ENCODE data around the gene CTIF.
A peak's percentile ranks its signal among the peaks of the same experiment; 100 is the strongest.

Gene CTIF

DNA sequence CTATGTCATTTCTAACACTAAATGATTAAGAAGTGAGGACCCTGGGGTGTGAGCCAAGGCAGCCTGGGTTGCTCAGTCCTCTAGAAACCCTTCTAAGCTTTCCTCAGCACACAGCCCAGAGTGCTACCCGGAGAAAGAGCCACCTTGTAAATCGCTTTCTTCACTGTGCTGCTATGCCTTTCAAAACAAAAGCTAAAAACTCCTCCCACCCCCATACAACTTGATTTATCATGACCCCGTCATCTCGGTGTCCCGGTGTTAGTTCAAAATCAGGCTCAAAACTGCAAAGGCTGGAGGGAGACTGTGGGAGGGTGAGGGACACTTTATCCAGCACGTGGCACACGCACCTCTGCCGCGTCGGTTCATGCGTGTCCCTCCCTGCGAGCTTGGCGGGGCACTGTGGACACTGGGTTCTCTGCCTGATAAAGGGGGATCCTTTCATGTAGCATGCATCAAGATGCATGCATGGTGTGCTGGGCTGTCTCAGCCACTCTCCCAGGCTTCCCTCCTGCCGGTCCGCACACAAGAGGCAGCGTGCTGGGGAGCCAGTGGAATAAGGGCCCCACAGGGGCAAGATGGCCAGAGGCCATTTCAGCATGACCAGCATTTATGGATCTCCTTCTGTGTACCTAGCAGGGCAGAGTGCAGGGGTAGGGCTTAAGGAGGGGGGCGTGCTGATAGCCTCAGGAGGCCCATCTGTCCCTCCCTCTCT, 241.5 kb downstream of the CTIF start:
- DNase-seq = no peak

DNA sequence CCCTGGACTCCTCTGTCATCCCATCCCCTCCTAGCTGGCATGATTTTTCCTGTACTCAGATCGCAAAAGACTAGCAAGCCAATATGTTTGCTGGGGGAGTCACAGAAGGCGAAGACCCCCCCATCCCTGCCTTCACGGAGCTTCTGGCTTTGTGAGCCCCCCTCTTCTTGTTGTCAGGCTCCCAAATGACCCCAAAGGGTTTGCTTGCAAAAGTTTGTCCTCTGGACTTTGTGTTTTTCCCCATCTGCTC, 242.0 kb downstream of the CTIF start:
- DNase-seq = no peak

DNA sequence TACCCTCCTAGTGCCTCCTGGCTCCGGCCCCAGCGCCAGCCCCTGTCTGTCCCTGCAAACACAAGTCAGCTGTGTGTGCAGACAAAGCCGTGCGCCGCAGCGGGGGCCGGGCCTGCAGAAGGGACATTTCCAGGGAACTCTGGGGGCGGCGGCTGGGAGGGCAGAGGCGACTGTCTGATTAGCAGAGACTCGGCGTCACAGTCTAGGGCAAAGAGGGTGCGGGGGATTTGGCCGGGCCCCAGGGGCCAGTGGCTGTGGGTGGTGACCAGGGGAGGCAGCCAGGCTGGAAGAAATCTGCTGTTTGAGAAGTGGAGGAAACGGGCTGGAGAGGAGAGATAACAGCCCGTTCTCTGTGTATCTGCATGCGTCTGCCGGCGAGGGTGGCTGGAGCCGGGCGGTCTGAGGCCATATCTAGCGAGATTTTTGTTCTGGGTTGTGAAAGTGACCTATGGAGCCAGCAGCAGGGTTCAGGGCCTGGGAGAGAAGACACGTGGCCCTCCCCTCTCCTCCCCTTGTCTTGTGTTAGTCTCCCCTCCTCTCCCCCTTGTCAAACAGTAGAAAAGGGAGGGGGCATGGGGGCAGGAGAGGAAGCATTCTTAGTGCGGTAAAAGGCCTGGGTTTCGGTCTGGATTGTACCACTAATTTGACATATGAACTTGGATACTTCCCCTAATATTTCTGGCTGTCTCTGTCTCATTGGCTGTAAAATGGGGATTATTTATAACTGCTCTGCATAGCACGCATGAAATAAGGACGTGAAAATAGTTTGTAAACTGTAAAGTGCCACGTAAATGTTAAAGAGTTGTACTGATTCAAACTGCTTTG, 242.5 kb downstream of the CTIF start:
- DNase-seq = no peak

GRCh38 chr18:48781988-48782363, 243.1 kb downstream of the CTIF start:
- DNase-seq = no peak

DNA sequence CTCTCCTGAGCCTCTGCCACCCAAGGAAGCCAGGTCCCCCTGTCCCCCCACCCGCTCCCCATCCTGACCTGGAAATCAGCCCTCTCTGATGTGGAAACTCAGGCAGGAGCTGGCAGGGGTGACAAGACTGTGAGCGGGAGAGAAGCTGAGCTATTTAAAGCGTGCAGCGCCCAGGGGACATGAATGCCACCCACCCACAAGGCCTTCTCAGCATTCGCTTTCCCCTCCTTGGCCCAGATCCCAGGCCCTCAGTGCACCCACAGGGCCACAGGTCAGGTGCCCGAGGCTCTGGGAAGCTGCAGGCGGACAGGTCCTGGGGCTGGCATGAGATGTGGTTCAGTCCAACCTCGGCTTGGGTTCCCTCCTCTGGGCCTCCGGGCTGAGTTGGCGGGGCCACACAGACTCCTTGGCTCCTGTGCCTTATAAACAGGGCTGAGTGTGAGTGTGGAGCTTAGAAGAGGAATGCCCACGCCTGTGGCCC, 243.6 kb downstream of the CTIF start:
- no peak for DNase-seq

DNA sequence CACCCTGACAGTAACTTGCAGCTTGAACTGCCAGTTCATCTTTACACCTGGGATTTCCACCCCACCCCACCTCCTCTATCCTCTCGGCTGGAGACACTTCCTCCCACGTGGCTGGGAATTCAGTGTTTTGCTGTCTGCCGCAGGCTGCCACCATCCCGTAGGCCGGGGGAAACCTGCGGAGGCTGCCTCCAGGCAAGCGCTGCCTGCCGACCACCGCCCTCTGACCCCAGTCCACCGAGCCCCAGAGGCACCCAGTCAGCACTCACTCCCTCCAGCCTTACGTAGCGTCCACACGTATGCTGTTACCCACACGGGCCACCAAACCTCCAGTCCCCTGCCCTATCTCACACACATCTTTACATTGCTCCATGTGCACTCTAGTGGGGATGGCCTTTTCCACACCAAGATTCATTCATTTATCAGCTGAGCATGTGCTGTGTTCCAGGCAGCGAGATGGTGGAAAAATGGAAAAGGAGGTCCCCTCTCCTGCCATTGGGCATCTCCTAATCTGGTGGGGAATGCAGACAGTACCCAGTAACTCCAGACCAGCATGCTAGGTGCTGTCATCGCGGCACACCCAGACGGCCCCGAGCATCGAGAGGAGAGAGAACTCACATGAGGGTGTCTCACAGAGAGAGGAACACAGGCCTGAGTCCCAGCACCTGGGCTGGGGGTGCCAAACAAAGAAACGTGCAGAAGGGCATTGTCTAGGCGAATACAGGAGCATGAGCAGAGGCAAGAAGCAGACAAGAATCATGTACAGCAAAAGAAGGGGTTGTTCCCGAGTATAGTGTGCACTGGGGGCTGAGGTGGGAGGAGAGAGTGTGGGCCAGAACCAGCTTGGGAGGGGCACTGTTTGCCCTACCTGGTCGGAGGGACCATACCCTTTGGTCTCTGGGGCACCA, 245.0 kb downstream of the CTIF start:
- DNase-seq = no peak

DNA sequence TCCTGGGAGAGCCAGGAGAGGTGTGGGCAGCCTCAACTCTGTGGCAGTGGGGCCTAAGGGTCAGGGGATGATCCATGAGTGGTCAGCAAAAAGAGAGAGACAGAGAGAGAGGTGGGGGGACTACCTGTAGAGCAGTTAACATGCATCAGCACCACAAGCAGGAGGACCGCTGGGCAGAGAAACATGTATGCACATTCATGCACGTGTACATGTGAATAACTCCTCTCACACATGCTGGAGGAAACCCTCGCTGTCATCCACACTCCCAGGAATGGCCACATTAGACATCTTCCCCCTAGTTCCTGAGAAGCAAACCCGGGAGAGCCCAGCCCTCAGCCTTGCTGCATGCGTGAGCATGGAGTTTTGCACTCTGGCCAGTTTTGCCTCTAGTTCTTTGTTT, 245.8 kb downstream of the CTIF start:
- DNase-seq = no peak

DNA sequence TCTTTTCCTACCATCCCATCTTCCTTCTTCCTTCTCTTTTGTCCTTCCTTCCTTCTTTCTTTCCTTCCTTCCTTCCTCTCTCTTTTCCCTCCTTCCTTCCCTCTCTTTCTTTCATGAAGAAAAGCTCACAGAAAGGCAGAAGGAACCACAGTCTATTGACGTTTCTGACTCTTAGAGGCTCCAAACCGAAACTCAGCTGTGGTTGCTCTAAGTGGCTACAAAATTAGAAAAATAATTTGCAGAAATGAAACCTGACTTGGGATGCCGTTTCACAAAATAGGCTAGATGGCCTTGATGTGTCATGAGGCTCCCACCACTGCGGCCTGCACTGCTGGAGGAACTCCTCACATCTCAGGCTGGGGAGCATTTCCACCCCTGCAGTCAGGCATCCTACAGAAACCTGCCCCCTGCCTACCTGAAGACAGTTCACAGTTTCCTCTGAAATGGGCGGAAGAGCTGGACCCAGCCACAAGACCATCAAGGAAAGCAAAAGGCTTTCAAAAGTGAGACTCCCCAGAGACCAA, 246.3 kb downstream of the CTIF start:
- DNase-seq = peak; percentile 47

DNA sequence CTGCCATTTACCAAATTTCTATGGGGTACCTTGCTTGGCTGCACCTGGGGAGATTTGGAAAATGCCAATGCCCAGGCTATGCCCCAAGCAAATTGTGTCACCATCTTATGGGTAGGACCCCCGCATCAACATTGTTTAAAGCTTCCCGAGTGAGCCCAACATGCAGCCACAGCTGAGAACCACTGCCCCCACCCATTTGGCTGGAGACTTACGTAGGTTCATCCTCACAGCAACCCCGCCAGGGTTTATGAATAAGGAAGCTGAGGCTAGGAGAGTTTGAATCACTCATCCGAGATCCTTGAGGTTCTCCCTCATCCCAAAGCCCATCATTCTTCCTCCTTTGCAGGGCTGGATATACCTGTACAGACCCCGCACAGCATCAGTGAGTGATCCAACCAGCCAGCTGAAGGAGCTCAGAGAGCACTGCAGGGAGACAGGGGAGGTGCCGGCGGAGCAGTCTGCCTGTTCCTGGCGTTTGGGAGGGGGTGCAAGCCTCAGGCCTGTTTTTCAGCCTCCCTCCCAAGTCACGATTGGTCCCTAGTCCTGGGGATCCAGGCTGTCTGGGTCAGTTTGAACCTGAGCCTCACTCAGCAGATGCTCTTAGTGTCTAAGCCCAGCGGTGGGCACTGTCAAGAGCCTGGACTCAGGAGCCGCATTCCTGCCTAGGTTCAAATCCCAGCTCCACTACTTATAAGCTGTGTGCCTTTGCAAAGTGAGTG, 247.1 kb downstream of the CTIF start:
- DNase-seq = no peak

DNA sequence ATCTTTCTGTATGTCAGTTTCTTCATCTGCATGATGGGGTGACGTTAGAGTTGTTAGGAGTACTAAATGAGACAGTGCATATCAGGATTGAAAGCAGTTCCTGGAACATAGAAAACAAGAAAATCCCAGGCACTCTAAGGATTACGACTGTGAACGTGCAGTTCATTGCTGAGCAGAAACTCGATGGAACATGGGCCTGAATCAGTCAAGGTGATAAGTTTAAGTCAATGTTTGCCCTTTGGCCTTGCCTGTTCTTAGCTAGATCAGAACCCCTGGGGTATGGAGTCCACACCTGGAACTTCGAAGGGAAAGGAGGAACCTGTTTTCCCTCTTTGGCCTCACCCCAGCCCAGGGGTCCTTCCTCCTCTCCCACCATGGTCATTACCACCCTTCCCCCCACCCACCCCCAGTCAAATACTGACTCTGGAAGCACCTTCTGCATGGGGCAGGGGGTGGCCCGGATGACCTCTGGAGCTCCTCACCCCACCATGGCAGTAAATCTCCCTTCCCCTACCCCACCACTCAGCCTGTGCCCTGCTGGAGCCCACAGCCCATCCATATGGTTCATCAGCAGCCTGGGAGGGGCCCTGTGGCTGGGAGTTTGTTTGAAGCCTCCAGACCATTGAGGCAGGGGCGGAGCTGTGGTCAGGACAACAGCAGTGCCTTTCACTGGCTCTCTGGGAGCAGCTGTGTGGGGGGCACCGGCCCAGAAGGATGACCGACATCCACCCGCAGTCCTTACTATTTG, 247.8 kb downstream of the CTIF start:
- no peak for DNase-seq

DNA sequence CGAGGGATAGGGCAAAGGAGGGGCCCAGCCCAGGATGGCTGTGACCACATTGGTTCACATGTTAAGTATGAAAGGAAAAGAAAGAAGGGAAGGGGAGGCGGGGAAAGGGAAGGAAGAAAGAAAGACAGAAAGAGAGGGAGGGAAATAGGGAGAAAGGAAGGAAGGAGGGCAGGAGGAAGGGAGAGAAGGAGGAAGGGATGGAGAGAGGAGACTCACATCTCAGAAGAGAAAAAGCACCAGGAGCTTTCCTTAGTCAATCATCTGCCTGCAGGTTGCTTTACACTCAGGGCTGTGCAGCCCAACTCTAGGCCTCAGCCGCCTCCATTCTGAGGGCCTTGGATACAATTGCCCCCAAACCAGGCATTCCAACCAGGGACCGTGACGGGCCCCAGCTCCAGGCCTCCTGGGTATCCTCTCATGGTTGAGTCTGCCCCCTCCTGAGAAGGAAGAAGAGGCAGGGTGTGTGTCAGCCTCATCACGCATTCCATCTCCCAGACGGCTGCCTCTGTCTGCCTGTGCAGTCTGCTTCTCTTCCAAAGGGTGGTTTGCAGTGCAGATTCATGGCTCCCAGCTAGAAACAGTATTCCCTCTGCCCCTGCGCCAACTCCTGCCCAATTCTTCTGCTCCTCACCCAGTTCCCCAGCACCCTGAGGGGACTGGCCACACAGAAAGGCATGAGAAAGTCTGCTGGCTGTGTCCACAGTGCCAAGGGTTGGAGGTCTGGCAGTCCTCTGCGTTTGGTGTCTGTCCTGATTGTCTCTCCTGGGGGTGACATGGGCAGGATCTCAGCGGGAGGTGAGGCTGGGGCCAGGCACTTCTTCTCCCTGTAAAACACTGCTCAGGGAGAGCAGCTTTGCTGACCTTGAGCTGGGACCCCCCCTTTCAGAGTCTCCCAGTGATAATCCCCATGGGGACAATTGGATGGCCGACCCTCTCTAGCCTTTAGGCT, 248.6 kb downstream of the CTIF start:
- DNase-seq = no peak

DNA sequence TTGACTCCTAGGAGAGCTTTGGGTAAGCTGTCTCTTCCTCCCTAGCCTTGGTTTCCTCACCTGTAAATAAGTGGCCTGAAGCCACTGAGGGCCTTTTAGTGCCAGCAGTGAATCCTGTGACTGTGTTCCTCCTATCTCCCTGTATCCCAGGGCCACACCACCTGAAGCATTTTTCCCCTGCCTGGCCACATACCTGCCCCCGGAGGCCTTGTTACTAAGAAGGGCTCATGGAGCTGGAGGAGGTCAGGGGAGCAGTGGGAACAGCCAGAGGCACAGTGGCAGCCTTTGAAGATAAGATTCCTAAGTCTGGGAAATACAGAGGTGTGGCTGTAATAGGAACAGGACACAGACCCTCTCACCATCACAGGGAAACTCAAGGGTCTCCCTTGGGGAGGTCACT, 249.5 kb downstream of the CTIF start:
- no peak for DNase-seq

GRCh38 chr18:48789259-48789812, 250.5 kb downstream of the CTIF start:
- DNase-seq = no peak

DNA sequence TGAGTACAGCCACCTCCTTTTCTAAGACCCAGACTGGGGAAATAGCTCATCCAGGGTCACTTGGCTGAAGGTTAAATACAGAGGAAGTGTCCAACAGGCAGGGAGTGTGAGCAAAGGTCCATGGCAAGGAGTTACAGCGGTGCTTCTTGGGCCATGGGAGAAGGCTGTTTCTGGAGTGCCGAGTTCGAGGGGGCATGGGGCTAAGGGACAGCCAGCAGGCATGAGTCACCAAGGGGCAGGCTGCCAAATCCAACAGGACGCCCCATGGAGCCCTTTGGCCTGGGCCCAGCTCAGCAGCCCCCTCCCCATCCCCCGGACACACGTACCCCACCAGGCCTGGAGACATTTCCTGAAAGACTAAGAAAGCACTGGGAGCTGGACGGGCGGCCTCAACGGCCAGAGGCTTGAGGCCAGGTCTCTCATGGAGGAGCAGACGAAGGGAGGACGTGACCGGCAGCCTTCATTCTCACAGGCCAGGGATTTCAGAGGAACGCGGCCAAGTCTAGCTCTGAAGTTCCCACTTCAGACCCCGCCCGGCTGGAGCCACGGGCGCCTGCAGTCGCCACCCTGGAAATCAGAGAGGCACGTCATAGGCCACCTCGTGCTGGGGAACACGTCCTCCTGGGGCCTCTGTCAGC, 251.5 kb downstream of the CTIF start:
- no peak for DNase-seq

DNA sequence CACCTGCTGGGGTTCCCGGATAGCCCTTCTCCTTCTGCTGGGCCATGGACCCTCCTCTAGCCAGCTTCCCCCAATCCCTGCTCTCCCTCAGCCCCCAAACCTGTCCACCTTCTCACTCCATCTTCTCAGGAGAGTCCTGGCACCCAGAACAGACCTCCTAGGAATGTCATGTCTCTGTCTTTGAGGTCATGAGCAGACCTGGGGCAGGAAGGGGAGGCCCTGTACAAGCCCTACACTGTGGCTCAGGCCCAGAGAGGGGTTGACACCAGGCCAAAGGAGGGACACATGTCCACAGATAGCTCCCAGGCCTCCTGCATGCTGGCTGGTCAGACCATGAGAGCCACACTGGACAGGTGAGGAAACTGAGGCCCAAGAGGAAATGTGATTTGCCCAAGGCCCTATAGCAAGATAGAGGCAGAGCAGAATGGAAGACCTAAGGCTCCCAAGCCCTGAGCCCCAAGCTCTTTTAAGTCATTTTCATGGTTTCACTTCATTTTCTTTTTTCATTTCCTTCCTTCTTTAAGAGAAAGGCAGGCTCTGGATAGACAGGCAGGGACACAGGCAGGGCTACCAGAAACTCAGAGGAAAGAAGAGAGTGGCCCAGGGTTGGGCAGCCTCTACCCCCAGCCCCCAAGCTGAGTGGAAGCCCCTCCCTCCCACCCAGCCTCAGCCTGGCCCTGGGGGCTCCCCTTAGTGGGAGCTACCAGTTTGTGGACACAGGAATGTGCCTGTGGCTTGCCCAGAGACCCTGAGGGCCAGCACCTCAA, 252.2 kb downstream of the CTIF start:
- DNase-seq = no peak

GRCh38 chr18:48791636-48792105, 252.8 kb downstream of the CTIF start:
- no peak for DNase-seq

DNA sequence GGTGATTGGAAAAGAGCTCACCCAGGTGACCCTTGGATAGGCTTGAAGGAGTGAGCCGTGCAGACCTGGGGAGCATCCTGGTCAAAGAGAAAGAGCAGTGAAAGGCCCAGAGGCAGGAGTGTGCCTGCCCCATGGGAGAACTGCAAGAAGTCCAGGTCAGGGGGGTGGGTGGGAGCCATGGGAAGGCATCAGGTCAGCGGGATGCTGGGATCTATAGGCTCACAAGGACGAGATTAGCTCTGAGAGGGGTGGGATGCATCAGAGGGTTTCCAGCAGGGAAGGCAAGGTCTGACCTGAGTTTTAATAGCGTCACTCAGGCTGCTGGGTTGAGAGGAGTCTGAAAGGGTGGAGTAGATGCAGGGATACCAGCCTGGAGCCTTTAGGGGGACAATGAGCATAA, 253.3 kb downstream of the CTIF start:
- no peak for DNase-seq

DNA sequence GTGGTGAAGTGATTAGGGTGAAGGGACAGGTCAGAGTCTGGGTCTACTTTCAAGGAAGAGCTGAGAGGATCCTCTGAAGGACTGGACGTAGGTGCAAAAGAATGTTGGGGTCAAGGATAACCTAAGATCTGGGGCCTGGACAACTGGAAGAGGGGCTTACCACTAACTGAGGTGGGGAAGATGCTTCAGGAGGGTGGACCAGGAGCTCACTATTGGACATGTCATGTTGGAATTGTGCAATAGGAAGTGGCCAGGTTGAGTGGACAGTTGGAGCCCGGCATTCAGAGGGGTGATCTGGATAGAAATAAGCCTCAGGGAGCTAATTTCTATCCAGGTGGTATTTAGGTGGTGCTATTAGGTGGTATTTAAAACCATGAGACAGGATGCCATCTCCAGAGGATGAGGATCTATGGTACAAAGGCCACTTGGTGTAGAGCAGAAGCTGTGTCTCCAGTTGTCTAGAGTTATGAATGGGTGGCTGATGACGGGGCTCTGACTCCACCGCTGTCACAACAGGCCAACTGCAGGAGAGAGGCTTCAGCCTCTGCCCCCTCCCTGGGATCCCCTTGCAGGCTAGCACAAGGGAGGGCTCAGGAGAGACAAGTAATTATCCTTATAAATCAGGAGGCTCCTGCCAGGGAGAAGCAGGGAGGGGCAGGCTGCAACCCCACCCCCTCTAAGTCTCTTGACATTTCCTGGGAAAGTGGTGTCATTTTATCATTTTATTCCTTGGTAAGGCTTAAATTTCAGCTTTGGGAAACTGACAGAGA, 254.0 kb downstream of the CTIF start:
- DNase-seq = no peak

All from activated CD4-positive, alpha-beta T cell treated with anti-CD3 and anti-CD28 coated beads, Interleukin-2, Interleukin-6, amounts not matched to agents 100 ng/mL and 50 ng/mL, durations not matched to agents 16 hours and 8 hours (primary cell).